Uterus (tissue), 4 donors: Measurements from ENCODE around the gene PLXNA3. TPM values are rescaled to one million over a fixed set of nuclear protein-coding genes. Genes with fewer than 3 reads are reported as not detected.

Experiments
- DNase-seq, 2 donors: peaks; one replicate each; pipeline ENCODE4 v3.0.0-alpha.2; 2019 to 2020
- H3K27ac ChIP-seq, 2 donors: fragments of 200-600 bp; sonication (generic); 1 replicate in 1 of 2; 2 replicates in 1 of 2; pipeline ENCODE4 v1.5.1; 2016 to 2018
- H3K27me3 ChIP-seq, 2 donors: fragments of 200-600 bp; sonication (generic); one replicate each; pipeline ENCODE4 v1.5.1; 2018 to 2019; ENCODE audit warnings: control low read depth in 1 of 2
- H3K36me3 ChIP-seq, 2 donors: fragments of 200-600 bp; sonication (generic); one replicate each; pipeline ENCODE4 v1.5.1; 2019; ENCODE audit warnings: control low read depth in 1 of 2
- H3K4me1 ChIP-seq, 2 donors: fragments of 200-600 bp; sonication (generic); one replicate each; pipeline ENCODE4 v1.5.1; 2018 to 2019; ENCODE audit warnings: control low read depth in 1 of 2
- H3K4me3 ChIP-seq, 2 donors: fragments of 200-600 bp; sonication (generic); 1 replicate in 1 of 2; 2 replicates in 1 of 2; pipeline ENCODE4 v1.5.1; 2018 to 2019; ENCODE audit warnings: mild to moderate bottlenecking in 1 of 2
- H3K9me3 ChIP-seq, 2 donors: fragments of 200-600 bp; sonication (generic); one replicate each; pipeline ENCODE4 v1.5.1; 2019; ENCODE audit warnings: control low read depth in 1 of 2
- CTCF ChIP-seq, 4 experiments: fragments of 200-600 bp in 2 of 4; fragments of 450-650 bp in 2 of 4; sonication (generic) in 2 of 4; IDR thresholded peaks; one replicate each; pipeline ENCODE4 v1.5.1; 2016 to 2019; ENCODE audit warnings: antibody characterized with exemption in 4 of 4, mild to moderate bottlenecking in 2 of 4, moderate library complexity in 1 of 4
- POLR2A ChIP-seq, 2 donors: fragments of 450-650 bp; IDR thresholded peaks; one replicate each; pipeline ENCODE4 v1.6.1; 2016; ENCODE audit warnings: antibody characterized with exemption in 2 of 2, mild to moderate bottlenecking in 1 of 2, moderate library complexity in 1 of 2
- intact Hi-C: fragments of 100-400 bp; cut with DNase I; formaldehyde crosslinking; loops from one replicate; pipeline ENCODE4 v1.15.1; 2023; ENCODE audit warnings: low total_unique reads
- total RNA-seq, 4 donors: library from RNA; depleted of rRNA in 3 of 4; stranded (reverse); fragments of >200 nt in 3 of 4; gene quantifications; one replicate each; pipeline versions ENCODE4 v1.1.0 to v1.2.4, GENCODE V29; 2014 to 2023
- donor health status: DM: yes; HTN: yes; CAD: no.

The PLXNA3 gene
- total RNA-seq, 4 donors from 2014 or later, result 2.1 to 102 (median 8.6) TPM

DNA sequence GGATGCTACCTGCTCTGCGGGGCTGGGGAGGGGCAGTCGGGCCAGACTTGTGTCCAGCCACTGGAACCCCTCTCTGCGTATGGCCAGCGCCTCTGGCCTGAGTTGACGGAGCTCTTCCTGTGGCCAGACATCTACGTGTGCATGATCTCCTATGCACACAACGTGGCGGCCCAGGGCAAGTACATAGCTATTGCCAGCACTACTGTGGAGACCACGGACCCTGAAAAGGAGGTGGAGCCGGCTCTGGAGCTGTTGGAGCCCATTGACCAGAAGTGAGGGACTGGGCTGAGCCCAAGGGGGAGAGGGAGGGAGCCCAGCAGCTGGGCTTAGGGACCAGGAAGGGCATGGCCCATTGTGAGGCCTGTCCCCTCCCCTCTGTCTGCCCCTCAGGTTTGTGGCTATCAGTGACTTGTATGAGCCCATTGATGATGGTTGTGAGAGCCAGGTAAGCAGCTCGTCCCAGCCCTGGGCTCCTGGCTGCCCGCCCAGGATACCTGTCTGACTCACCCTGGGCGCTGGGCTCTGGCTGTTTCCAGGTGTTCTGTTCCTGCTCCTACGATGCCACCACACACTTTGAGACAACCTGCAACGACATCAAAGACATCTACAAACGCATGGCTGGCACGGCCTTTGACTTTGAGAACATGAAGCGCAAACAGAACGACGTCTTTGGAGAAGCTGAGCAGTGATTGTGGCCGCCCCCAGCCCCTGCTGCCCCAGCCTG lies 15.9 kb upstream of the PLXNA3 start:
- TF ChIP-seq POLR2A (IDR thresholded peaks at IDR 0.05), result no peak
- TF ChIP-seq CTCF (IDR thresholded peaks at IDR 0.05), result no peak
- DNase-seq, result no peak
- no peak overlapping the region for H3K4me3 ChIP-seq
- H3K4me1 ChIP-seq, result peaks cover 0 to 6% of the 10 kb centered on the region in 2 donors
- no peaks in the 10 kb centered on the region for H3K36me3 ChIP-seq
- H3K27ac ChIP-seq, result no peak overlapping the region
- no peaks in the 10 kb centered on the region for H3K27me3 ChIP-seq
- intact Hi-C loops, result no loop called here
- no peaks in the 10 kb centered on the region for H3K9me3 ChIP-seq

- H3K4me3 ChIP-seq, result peak overlapping the region in 1 of 2 donors; percentile 27
- no peaks in the 10 kb centered on the region for H3K9me3 ChIP-seq
- H3K4me1 ChIP-seq, result peaks cover 0 to 5% of the 10 kb centered on the region in 2 donors
- TF ChIP-seq CTCF (IDR thresholded peaks at IDR 0.05), result no peak
- H3K27me3 ChIP-seq, result no peaks in the 10 kb centered on the region
- intact Hi-C loops, result no loop called here
- no peaks in the 10 kb centered on the region for H3K36me3 ChIP-seq
- H3K27ac ChIP-seq, result peak overlapping the region; percentile 86 to 89
- no peak for DNase-seq
Observed at GRCh38 chrX:154443479-154443910, 14.6 kb upstream of the PLXNA3 start.

- H3K4me1 ChIP-seq, result no peaks in the 10 kb centered on the region
- H3K4me3 ChIP-seq, result peak within 1 kb of the TSS; percentile 15 to 44
- H3K36me3 ChIP-seq, result no peaks in the 10 kb centered on the region
- peak; percentile 74 to 79 for DNase-seq
- H3K27me3 ChIP-seq, result no peaks in the 10 kb centered on the region
- H3K27ac ChIP-seq, result peak within 1 kb of the TSS; percentile 86 to 89
- TF ChIP-seq POLR2A (IDR thresholded peaks at IDR 0.05) (peak; percentile 51 to 63), CTCF (IDR thresholded peaks at IDR 0.05) (peak in 2 of 4 experiments; percentile 4 to 12)
- no peaks in the 10 kb centered on the region for H3K9me3 ChIP-seq
- intact Hi-C loops, result no loop called here
Observed at GRCh38 chrX:154443992-154444754, 13.9 kb upstream of the PLXNA3 start, which contains the start of gene FAM50A. Gene FAM50A (plus strand): TSS chrX:154444141. CDS start chrX:154444236, 95 bp downstream.

- H3K27ac ChIP-seq, result peak overlapping the region; percentile 86 to 89
- H3K27me3 ChIP-seq, result no peaks in the 10 kb centered on the region
- no peaks in the 10 kb centered on the region for H3K4me1 ChIP-seq
- intact Hi-C loops, result no loop called here
- no peak for DNase-seq
- no peak for TF ChIP-seq POLR2A (IDR thresholded peaks at IDR 0.05)
- TF ChIP-seq CTCF (IDR thresholded peaks at IDR 0.05), result no peak
- no peaks in the 10 kb centered on the region for H3K36me3 ChIP-seq
- H3K9me3 ChIP-seq, result no peaks in the 10 kb centered on the region
- H3K4me3 ChIP-seq, result peak overlapping the region; percentile 15 to 44
Observed at GRCh38 chrX:154444755-154445246, 13.3 kb upstream of the PLXNA3 start.

GRCh38 chrX:154445776-154446175 lies 12.3 kb upstream of the PLXNA3 start:
- H3K36me3 ChIP-seq, result no peaks in the 10 kb centered on the region

More at GRCh38 chrX:154445776-154446175, 12.3 kb upstream of the PLXNA3 start:
- Histone ChIP-seq H3K27me3 (no peaks in the 10 kb centered on the region), H3K9me3 (no peaks in the 10 kb centered on the region), H3K4me1 (no peaks in the 10 kb centered on the region), H3K27ac (no peak overlapping the region), H3K4me3 (no peak overlapping the region)
- intact Hi-C loops, result no loop called here
- TF ChIP-seq POLR2A (IDR thresholded peaks at IDR 0.05) (no peak), CTCF (IDR thresholded peaks at IDR 0.05) (no peak)
- DNase-seq, result no peak
